LHCN-M2 (cell line): ENCODE data around the gene ANKRD11. TPM values are rescaled to one million over a fixed set of nuclear protein-coding genes. Genes with fewer than 3 reads are reported as not detected.

Experiments
- DNase-seq: peaks from one replicate; pipeline ENCODE4 v3.0.0-alpha.2; 2012; ENCODE audit warnings: low read depth
- total RNA-seq: library from RNA; depleted of rRNA; stranded (reverse); fragments of >200 nt; gene quantifications from 2 replicates; pipeline ENCODE4 v1.2.3, GENCODE V29; 2014

ANKRD11 gene
- total RNA-seq, 1 experiment from 2014 or later = 63.4 TPM

GRCh38 chr16:89350701-89351380 lies 139.5 kb downstream of the ANKRD11 start:
- DNase-seq = no peak

- no peak for DNase-seq
Observed at GRCh38 chr16:89349947-89350633, 140.3 kb downstream of the ANKRD11 start.

DNA sequence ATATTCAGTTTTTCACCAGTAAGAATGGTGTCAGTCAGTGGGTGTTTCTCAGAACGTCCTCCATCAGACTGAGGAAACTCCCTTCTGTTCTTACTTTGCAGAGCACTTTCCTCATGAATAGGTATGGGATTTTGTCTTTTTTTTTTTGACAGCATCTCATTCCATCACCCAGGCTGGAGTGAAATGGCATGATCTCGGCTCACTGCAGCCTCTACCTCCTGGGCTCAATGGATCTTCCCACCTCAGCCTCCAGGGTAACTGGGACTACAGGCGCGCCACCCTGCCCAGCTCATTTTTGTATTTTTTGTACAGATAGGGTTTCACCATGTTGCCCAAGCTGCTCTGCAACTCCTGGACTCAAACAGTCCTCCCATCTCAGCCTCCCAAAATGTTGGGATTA lies 142.6 kb downstream of the ANKRD11 start:
- DNase-seq = no peak

GRCh38 chr16:89346869-89347268 lies 143.5 kb downstream of the ANKRD11 start:
- no peak for DNase-seq

GRCh38 chr16:89345642-89346150 lies 144.7 kb downstream of the ANKRD11 start:
- DNase-seq = no peak

DNA sequence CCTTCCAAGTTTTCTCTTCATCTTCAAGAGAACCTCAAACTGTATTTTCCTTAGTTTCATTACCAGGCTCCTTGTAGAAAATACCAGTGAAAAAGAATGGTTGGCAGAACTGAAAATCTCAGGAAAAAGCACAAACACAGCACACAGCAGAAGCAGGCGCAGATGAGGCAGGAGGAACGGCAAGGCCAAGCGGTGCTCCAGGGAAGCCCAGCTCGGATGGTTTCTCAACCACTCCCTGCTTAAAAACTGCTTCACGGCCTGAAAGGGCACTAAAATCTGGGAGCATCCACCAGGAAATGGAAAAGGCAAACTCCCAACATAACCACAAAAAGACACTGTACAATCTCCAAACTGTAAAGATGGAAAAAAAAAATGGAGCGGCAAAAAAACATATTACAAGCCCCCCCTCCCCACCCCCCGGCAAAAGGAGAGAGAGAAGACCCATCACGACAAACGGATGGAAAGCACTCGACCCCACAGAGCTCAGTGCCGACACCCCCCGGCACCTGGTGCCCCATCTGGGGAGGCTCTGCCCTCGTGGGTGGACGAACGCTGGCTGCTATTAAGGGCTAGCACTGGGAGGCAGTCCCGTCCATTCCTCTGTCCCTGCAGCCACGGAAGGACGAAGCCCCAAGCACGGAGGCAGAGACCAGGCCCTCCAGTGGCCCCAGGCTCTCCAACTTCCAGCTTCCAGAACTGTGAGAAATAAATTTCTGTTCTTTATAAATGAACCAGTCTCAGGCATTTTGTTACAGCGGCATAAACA lies 145.3 kb downstream of the ANKRD11 start:
- no peak for DNase-seq

DNA sequence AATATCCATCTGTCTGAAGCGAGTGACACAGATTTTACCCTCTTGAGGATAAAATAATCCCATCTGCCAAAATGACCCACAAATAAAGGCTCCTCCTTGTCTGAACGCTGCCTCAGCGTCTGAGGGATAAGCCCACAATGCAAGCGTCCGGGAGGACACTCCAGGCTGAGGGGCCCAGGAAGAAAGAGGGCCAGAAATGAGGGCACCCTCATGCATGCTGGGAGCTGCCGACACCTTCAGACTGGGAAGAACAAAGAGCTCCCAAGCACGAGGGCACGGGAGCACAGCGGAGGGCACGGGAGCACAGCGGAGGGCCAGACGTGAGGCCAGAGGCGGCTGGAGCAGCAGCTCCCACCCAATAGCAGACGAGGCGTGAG lies 145.9 kb downstream of the ANKRD11 start:
- DNase-seq = no peak

DNA sequence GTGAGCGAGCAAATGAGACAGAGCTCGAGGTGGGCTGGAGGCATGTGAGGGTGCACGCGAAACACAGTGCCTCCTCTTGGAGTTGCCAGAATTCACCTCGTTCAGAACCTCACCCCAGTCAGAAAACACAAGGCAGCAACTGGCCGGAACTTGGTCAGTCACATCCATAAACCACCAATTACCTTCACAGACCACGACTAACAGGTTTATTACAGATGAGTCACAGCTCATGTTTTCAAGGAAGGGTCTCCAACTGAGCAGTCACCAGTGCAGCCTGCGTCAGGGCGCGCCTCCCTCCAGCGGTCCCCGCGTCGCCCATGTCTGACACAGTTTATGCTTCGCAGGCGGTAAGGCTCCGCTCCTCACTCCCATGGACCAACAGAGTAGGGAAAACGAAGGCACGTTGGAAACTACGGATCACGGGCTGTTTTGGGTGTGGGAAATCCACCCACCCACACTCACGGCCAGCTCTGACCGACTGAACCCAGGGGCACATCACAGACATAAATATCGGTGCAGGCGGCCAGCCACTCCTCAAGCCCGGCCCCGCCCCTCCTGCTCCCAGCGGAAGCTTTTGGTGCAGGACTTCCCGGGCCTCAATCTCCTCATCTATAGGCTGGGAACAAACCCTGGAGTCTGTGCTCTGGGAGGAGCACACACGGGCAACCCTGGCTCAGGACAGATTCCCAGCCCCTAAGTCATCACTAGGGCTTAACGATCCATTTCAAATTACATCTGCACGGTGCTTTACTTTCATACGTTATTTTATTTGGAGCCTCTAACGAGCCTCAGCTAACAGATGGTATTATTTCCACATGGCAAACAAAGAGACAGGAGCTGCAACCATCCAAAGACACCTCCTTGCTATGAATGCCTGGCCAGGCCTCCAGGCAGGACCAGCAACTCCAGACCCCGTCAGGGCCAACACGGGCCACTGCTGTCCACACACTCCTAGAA lies 146.6 kb downstream of the ANKRD11 start:
- peak; percentile 79 for DNase-seq

- DNase-seq = no peak
Observed at GRCh38 chr16:89341697-89342694, 148.4 kb downstream of the ANKRD11 start.

GRCh38 chr16:89341279-89341678 lies 149.1 kb downstream of the ANKRD11 start:
- DNase-seq = no peak

DNA sequence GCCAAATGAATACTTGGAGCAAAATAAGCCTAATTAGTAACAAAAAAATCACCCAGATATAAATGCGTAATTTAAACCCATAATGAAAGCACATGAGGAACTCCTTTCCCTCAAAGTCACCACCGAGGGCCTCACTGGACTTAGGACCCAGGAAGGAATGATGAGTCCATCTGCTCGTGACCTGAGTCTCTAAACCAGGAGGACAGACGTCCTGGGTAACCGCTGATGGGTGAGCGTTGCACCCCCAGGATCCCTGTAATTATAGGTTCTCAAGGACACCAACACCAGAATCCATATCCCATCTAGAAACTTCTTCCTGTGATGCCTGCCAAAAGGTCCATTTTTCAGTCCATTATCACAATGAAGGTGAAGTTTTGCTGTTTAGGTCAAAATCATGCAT lies 151.5 kb downstream of the ANKRD11 start:
- DNase-seq = no peak

- DNase-seq = no peak
Observed at GRCh38 chr16:89337965-89338364, 152.4 kb downstream of the ANKRD11 start.

GRCh38 chr16:89335803-89336485 lies 154.4 kb downstream of the ANKRD11 start:
- no peak for DNase-seq

DNA sequence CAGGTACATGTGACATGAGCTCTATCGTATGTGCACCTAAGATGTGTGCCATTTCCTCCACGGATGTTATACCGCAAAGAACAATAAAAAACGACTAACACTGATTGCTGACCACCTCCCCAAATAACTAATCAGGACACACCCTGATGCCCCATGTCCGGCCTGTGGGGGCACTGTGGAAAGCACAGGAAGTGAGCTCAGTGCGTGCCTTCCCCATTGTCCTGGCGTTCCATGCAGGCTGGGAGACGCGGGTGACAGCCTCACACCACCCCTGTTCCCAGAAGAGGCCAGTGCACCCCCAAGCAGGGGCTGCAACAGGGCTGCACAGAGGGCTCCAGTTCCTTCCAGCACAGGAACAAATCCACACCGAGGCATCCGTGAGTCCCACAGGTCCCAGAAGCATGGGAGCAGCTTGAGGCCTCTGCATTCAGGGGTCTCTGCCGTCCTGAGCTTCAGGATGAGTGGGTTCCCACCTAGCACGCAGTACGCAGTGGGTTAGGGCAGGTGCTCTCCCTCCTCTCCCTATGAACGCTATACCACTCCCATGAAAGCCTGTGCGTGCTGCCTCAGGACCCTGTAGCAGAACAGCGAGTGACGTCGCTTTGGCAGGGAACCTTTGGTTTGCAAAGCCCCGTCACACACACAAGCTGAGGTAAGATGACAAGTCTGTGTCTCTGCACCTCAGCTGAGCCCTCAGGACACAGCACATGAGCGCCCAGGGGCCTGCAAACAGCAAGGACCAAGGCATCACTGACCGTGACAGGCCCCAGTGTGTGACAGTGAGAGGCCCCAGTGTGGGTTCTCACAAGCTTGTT lies 155.2 kb downstream of the ANKRD11 start:
- no peak for DNase-seq

DNA sequence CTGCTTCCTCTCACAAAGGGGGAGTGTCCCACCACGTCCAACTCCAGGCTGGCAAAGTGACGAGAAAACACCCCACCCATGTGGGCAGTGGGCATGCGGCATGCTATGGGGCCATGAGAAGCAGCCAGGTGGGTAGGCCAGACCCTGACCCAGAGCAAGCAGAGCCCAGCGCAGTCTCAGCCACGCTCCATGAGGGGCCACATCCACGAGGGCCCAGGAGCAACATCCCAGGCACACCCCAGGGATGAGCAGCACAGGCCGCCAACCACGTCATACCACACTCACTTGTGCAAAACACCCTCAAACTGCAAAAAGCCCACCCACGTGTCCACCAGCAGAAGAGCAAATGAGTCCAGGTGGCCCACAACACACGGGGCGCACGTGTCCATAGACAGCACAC lies 155.9 kb downstream of the ANKRD11 start:
- DNase-seq = no peak

DNA sequence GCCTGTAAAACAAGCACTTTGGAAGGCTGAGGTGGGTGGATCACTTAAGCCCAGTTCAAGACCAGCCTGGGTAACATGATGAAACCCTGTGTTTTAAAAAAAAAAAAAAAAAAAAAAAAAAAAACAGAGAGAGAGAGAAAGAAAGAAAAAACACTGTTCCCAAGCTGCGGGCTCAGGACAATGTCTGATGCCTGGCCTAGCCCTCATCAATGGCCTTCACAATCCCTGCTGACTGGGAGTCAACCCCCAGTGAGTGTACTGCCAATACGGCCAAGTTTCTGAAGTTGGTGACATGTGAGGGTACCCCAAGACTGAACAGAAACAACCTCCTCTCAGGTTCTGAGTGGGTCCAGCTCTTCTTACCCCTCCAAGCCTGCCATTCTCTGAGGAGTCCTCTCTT lies 156.3 kb downstream of the ANKRD11 start:
- no peak for DNase-seq

DNA sequence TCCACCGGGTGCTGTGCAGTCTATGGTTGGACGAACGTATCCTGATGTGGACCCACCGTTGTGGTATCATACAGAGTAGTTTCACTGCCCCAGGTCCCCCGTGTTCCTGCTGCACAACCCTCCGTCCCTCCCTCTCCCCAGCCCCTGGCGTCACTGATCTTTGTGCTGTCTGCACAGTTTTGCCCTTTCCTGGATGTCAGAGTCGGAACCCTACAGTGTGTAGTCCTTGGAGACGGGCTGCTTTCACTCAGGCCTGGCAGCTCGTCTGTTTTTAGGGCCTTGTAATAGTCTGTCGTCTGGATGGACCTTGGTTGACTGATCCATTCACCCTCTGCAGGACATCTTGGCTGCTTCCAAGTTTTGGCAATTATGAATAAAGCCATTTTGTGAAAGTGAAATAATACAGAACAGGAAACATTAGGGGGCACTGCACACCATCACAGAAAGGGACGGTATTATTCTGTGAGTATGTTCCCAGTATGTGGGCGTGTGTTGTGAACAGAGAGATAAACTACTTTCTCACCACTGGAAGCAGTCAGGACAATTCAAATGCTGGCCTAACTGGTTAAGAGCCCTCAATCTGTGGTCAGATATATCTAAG lies 156.9 kb downstream of the ANKRD11 start:
- DNase-seq = peak; percentile 85

- no peak for DNase-seq
Observed at GRCh38 chr16:89332902-89333245, 157.5 kb downstream of the ANKRD11 start.
